Measurements from ENCODE around the gene LRP2BP.
"Not testable (repeated sequence)": the region's sequence is repeated elsewhere in the genome, so short reads cannot be mapped to it uniquely, and the experiment has no call there.

The LRP2BP gene

GRCh38 chr4:185394568-185395237, 1.0 kb downstream of the LRP2BP start:
- DNase-seq: no peak

GRCh38 chr4:185392156-185392555, 3.6 kb downstream of the LRP2BP start:
- DNase-seq: no peak

- no peak for DNase-seq
Observed at GRCh38 chr4:185390941-185391340, 4.8 kb downstream of the LRP2BP start.

- no peak for DNase-seq
Observed at GRCh38 chr4:185387957-185388356, 7.8 kb downstream of the LRP2BP start.

GRCh38 chr4:185384930-185385331, 10.8 kb downstream of the LRP2BP start:
- no peak for DNase-seq

GRCh38 chr4:185384061-185384460, 11.7 kb downstream of the LRP2BP start:
- no peak for DNase-seq

- no peak for DNase-seq
Observed at GRCh38 chr4:185383451-185383850, 12.3 kb downstream of the LRP2BP start.

- no peak for DNase-seq
Observed at GRCh38 chr4:185382754-185383153, 13.0 kb downstream of the LRP2BP start.

GRCh38 chr4:185381288-185382196, 14.2 kb downstream of the LRP2BP start:
- DNase-seq: no peak

GRCh38 chr4:185380320-185380719, 15.4 kb downstream of the LRP2BP start:
- DNase-seq: no peak

GRCh38 chr4:185379326-185380295, 16.1 kb downstream of the LRP2BP start:
- DNase-seq: no peak

- DNase-seq: no peak
Observed at GRCh38 chr4:185378264-185378663, 17.5 kb downstream of the LRP2BP start.

- no peak for DNase-seq
Observed at GRCh38 chr4:185374573-185374972, 21.2 kb downstream of the LRP2BP start.

GRCh38 chr4:185374027-185374426, 21.7 kb downstream of the LRP2BP start:
- DNase-seq: no peak

- DNase-seq: no peak
Observed at GRCh38 chr4:185371702-185372101, 24.0 kb downstream of the LRP2BP start.

- no peak for DNase-seq
Observed at GRCh38 chr4:185370268-185370949, 25.3 kb downstream of the LRP2BP start.

GRCh38 chr4:185369731-185370130, 26.0 kb downstream of the LRP2BP start:
- no peak for DNase-seq

- no peak for DNase-seq
Observed at GRCh38 chr4:185364886-185365285, 30.8 kb downstream of the LRP2BP start.

- DNase-seq: no peak
Observed at GRCh38 chr4:185363251-185363650, 32.5 kb downstream of the LRP2BP start.

GRCh38 chr4:185362570-185362969, 33.2 kb downstream of the LRP2BP start:
- DNase-seq: not testable (repeated sequence)

- no peak for DNase-seq
Observed at GRCh38 chr4:185361872-185362271, 33.9 kb downstream of the LRP2BP start.

- DNase-seq: no peak
Observed at GRCh38 chr4:185359767-185360446, 35.8 kb downstream of the LRP2BP start.

Data from 8988T (cell line).